Thyroid gland (tissue), 4 donors: ENCODE results near the gene IL19. TPM values are rescaled to one million over a fixed set of nuclear protein-coding genes. Genes with fewer than 3 reads are reported as not detected.

ENCODE experiments used
- DNase-seq, 2 donors: peaks; one replicate each; pipeline ENCODE4 v3.0.0-alpha.2; 2019
- H3K27ac ChIP-seq, 3 donors: fragments of 200-600 bp; sonication (generic); 1 replicate in 2 of 3; 2 replicates in 1 of 3; pipeline ENCODE4 v1.5.1; 2016 to 2019; ENCODE audit warnings: mild to moderate bottlenecking in 1 of 3, moderate library complexity in 1 of 3
- H3K27me3 ChIP-seq: fragments of 200-600 bp; sonication (generic); one replicate; pipeline ENCODE4 v1.5.1; 2019
- H3K36me3 ChIP-seq, 2 donors: fragments of 200-600 bp; sonication (generic); one replicate each; pipeline ENCODE4 v1.5.1; 2016 to 2019
- H3K4me1 ChIP-seq, 2 donors: fragments of 200-600 bp; sonication (generic); one replicate each; pipeline ENCODE4 v1.5.1; 2017 to 2019
- H3K4me3 ChIP-seq, 3 donors: fragments of 200-600 bp; sonication (generic); replicated peaks in 1 of 3; 1 replicate in 2 of 3; 2 replicates in 1 of 3; pipeline ENCODE4 v1.5.1; 2016; ENCODE audit warnings: mild to moderate bottlenecking in 1 of 3
- H3K9me3 ChIP-seq: fragments of 200-600 bp; sonication (generic); one replicate; pipeline ENCODE4 v1.5.1; 2017
- CTCF ChIP-seq, 6 experiments: fragments of 200-600 bp in 3 of 6; fragments of 450-650 bp in 3 of 6; sonication (generic) in 3 of 6; IDR thresholded peaks; one replicate each; pipeline ENCODE4 v1.5.1; 2016 to 2019; ENCODE audit warnings: antibody characterized with exemption in 6 of 6, mild to moderate bottlenecking in 2 of 6, inconsistent platforms in 1 of 6, moderate library complexity in 1 of 6
- POLR2A ChIP-seq, 2 donors: fragments of 450-650 bp; IDR thresholded peaks; one replicate each; pipeline ENCODE4 v1.6.1; 2017; ENCODE audit warnings: antibody characterized with exemption in 2 of 2, mild to moderate bottlenecking in 2 of 2, moderate library complexity in 1 of 2
- WGBS, 2 donors: methylation state at CpG; one replicate each; pipeline ENCODE4 v1.1.5; 2017; 5-methylcytosine and 5-hydroxymethylcytosine counted together
- intact Hi-C: fragments of 100-400 bp; cut with DNase I; formaldehyde crosslinking; loops from one replicate; pipeline ENCODE4 v1.15.1; 2023
- total RNA-seq, 4 donors: library from RNA; depleted of rRNA; stranded (reverse); fragments of >200 nt; gene quantifications; one replicate each; pipeline ENCODE4 v1.2.3, GENCODE V29; 2016

The IL19 gene
- total RNA-seq, 4 donors from 2014 or later: not detected

DNA sequence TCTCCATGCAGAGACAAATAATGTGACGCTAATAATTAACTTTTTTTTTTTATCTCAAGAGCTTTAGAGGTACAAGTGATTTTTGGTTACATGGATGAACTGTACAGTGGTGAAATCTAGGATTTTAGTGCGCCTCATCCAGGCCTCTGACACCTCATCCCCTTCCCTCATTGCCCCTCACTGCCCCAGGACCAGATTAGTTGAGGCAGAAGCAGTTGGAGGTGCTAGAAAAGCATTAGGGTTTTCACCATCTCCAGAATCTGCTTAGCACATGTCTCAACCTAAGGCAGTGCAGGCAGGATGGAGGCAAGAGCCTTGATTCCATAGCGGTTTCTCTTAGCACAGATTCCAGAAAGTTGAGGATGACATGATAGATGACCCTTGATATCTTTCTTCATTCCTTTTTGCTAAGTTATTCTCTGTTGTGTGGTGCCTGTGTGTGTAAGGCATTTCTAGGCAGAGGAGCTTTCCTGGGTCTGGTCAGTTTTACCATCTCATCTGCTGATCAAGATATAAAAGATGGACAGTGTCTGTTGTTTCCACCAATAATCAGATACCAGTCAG is 18.0 kb downstream of the IL19 start:
- Histone ChIP-seq H3K9me3 (no peaks in the 10 kb centered on the region), H3K36me3 (no peaks in the 10 kb centered on the region), H3K27me3 (no peaks in the 10 kb centered on the region), H3K4me1 (no peaks in the 10 kb centered on the region), H3K4me3 (no peak overlapping the region), H3K27ac (no peak overlapping the region)
- no peak for DNase-seq
- intact Hi-C loops: no loop called here
- WGBS, 2 donors: 94 to 96% methylated on average over 3 of the region's 3 CpGs
- TF ChIP-seq CTCF (IDR thresholded peaks at IDR 0.05) (no peak), POLR2A (IDR thresholded peaks at IDR 0.05) (no peak)

GRCh38 chr1:206790502-206791250 is 20.1 kb downstream of the IL19 start:
- H3K4me3 ChIP-seq: no peak overlapping the region
- intact Hi-C loops: no loop called here
- TF ChIP-seq CTCF (IDR thresholded peaks at IDR 0.05) (no peak), POLR2A (IDR thresholded peaks at IDR 0.05) (no peak)
- no peak overlapping the region for H3K27ac ChIP-seq
- no peak for DNase-seq
- H3K9me3 ChIP-seq: no peaks in the 10 kb centered on the region
- no peaks in the 10 kb centered on the region for H3K4me1 ChIP-seq
- WGBS, 2 donors: 80 to 84% methylated on average over 11 of the region's 11 CpGs
- no peaks in the 10 kb centered on the region for H3K27me3 ChIP-seq
- no peaks in the 10 kb centered on the region for H3K36me3 ChIP-seq

- Histone ChIP-seq H3K4me1 (no peaks in the 10 kb centered on the region), H3K9me3 (no peaks in the 10 kb centered on the region), H3K36me3 (no peaks in the 10 kb centered on the region), H3K27ac (no peak overlapping the region), H3K4me3 (no peak overlapping the region), H3K27me3 (no peaks in the 10 kb centered on the region)
- no peak for TF ChIP-seq CTCF (IDR thresholded peaks at IDR 0.05)
- 84 to 86% methylated on average over 14 to 16 of the region's 16 CpGs for WGBS, 2 donors
- no peak for DNase-seq
- intact Hi-C loops: no loop called here
Measured at GRCh38 chr1:206792939-206793607, 22.5 kb downstream of the IL19 start.

GRCh38 chr1:206793620-206794019 is 23.0 kb downstream of the IL19 start:
- H3K4me3 ChIP-seq: no peak overlapping the region
- no peaks in the 10 kb centered on the region for H3K27me3 ChIP-seq
- WGBS, 2 donors: 66 to 67% methylated on average over 7 of the region's 7 CpGs
- H3K27ac ChIP-seq: no peak overlapping the region
- intact Hi-C loops: no loop called here
- no peaks in the 10 kb centered on the region for H3K4me1 ChIP-seq
- TF ChIP-seq CTCF (IDR thresholded peaks at IDR 0.05): no peak
- TF ChIP-seq POLR2A (IDR thresholded peaks at IDR 0.05): no peak
- no peak for DNase-seq
- no peaks in the 10 kb centered on the region for H3K36me3 ChIP-seq
- no peaks in the 10 kb centered on the region for H3K9me3 ChIP-seq
